Rectal smooth muscle tissue (tissue), 1 donor: ENCODE data around the gene GALNT14.
"Not testable (repeated sequence)": the region's sequence is repeated elsewhere in the genome, so short reads cannot be mapped to it uniquely, and the experiment has no call there.

Experiments used
- H3K27ac ChIP-seq: one replicate; pipeline ENCODE4 v1.7.0; 2013; ENCODE audit warnings: low read depth, low read length, inconsistent platforms
- H3K27me3 ChIP-seq: one replicate; pipeline ENCODE4 v1.7.0; 2013; ENCODE audit warnings: low read length; ENCODE audit not compliant: control insufficient read depth, insufficient read depth
- H3K36me3 ChIP-seq: one replicate; pipeline ENCODE4 v1.7.0; 2013; ENCODE audit warnings: low read length; ENCODE audit not compliant: control insufficient read depth, insufficient read depth
- H3K4me1 ChIP-seq: one replicate; pipeline ENCODE4 v1.7.0; 2013; ENCODE audit warnings: low read length; ENCODE audit not compliant: control insufficient read depth, insufficient read depth
- H3K4me3 ChIP-seq: one replicate; pipeline ENCODE4 v1.7.0; 2013; ENCODE audit warnings: low read length
- H3K9ac ChIP-seq: one replicate; pipeline ENCODE4 v1.7.0; 2013; ENCODE audit warnings: low read length

Gene GALNT14

GRCh38 chr2:30932870-30933269, 205.4 kb downstream of the GALNT14 start:
- Histone ChIP-seq H3K9ac (no peak overlapping the region), H3K27ac (no peak overlapping the region), H3K4me3 (no peak overlapping the region)

GRCh38 chr2:30931841-30932407, 206.3 kb downstream of the GALNT14 start:
- Histone ChIP-seq H3K4me3 (no peak overlapping the region), H3K36me3 (no peaks in the 10 kb centered on the region), H3K9ac (no peak overlapping the region), H3K27ac (no peak overlapping the region), H3K4me1 (no peaks in the 10 kb centered on the region), H3K27me3 (no peaks in the 10 kb centered on the region)

More at GRCh38 chr2:30932870-30933269, 205.4 kb downstream of the GALNT14 start:
- Histone ChIP-seq H3K36me3 (no peaks in the 10 kb centered on the region), H3K4me1 (no peaks in the 10 kb centered on the region), H3K27me3 (no peaks in the 10 kb centered on the region)

- Histone ChIP-seq H3K9ac (no peak overlapping the region), H3K4me3 (no peak overlapping the region)
Measured at GRCh38 chr2:30930716-30931115, 207.5 kb downstream of the GALNT14 start.

GRCh38 chr2:30927465-30928075, 210.7 kb downstream of the GALNT14 start:
- no peak overlapping the region for H3K4me3 ChIP-seq
- no peak overlapping the region for H3K27ac ChIP-seq
- H3K36me3 ChIP-seq, result no peaks in the 10 kb centered on the region
- no peaks in the 10 kb centered on the region for H3K27me3 ChIP-seq
- H3K4me1 ChIP-seq, result no peaks in the 10 kb centered on the region
- H3K9ac ChIP-seq, result no peak overlapping the region

More at GRCh38 chr2:30930716-30931115, 207.5 kb downstream of the GALNT14 start:
- no peak overlapping the region for H3K27ac ChIP-seq
- no peaks in the 10 kb centered on the region for H3K27me3 ChIP-seq
- no peaks in the 10 kb centered on the region for H3K36me3 ChIP-seq
- H3K4me1 ChIP-seq, result no peaks in the 10 kb centered on the region

GRCh38 chr2:30926606-30927005, 211.6 kb downstream of the GALNT14 start:
- no peaks in the 10 kb centered on the region for H3K4me1 ChIP-seq
- H3K27ac ChIP-seq, result no peak overlapping the region
- no peaks in the 10 kb centered on the region for H3K36me3 ChIP-seq
- no peak overlapping the region for H3K9ac ChIP-seq
- no peaks in the 10 kb centered on the region for H3K27me3 ChIP-seq
- H3K4me3 ChIP-seq, result no peak overlapping the region

- no peaks in the 10 kb centered on the region for H3K36me3 ChIP-seq
- H3K4me3 ChIP-seq, result no peak overlapping the region
- H3K27ac ChIP-seq, result no peak overlapping the region
- no peak overlapping the region for H3K9ac ChIP-seq
- no peaks in the 10 kb centered on the region for H3K27me3 ChIP-seq
- H3K4me1 ChIP-seq, result no peaks in the 10 kb centered on the region
Measured at GRCh38 chr2:30923623-30924022, 214.6 kb downstream of the GALNT14 start.

GRCh38 chr2:30920511-30920910, 217.7 kb downstream of the GALNT14 start:
- Histone ChIP-seq H3K9ac (no peak overlapping the region), H3K36me3 (no peaks in the 10 kb centered on the region), H3K27me3 (no peaks in the 10 kb centered on the region), H3K27ac (no peak overlapping the region), H3K4me1 (no peaks in the 10 kb centered on the region), H3K4me3 (no peak overlapping the region)

GRCh38 chr2:30915486-30915885, 222.8 kb downstream of the GALNT14 start:
- Histone ChIP-seq H3K36me3 (no peaks in the 10 kb centered on the region), H3K4me3 (no peak overlapping the region), H3K27ac (no peak overlapping the region), H3K27me3 (no peaks in the 10 kb centered on the region), H3K4me1 (no peaks in the 10 kb centered on the region), H3K9ac (no peak overlapping the region)

- H3K9ac ChIP-seq, result no peak overlapping the region
- H3K4me1 ChIP-seq, result no peaks in the 10 kb centered on the region
- no peak overlapping the region for H3K27ac ChIP-seq
- H3K27me3 ChIP-seq, result no peaks in the 10 kb centered on the region
- H3K4me3 ChIP-seq, result no peak overlapping the region
- H3K36me3 ChIP-seq, result no peaks in the 10 kb centered on the region
Measured at GRCh38 chr2:30914456-30914855, 223.8 kb downstream of the GALNT14 start.

GRCh38 chr2:30912056-30912455, 226.2 kb downstream of the GALNT14 start:
- H3K9ac ChIP-seq, result no peak overlapping the region
- H3K36me3 ChIP-seq, result no peaks in the 10 kb centered on the region
- no peak overlapping the region for H3K27ac ChIP-seq
- H3K27me3 ChIP-seq, result no peaks in the 10 kb centered on the region
- no peaks in the 10 kb centered on the region for H3K4me1 ChIP-seq
- H3K4me3 ChIP-seq, result no peak overlapping the region

- H3K27ac ChIP-seq, result no peak overlapping the region
- no peaks in the 10 kb centered on the region for H3K27me3 ChIP-seq
- no peaks in the 10 kb centered on the region for H3K4me1 ChIP-seq
- H3K9ac ChIP-seq, result no peak overlapping the region
- no peaks in the 10 kb centered on the region for H3K36me3 ChIP-seq
- H3K4me3 ChIP-seq, result no peak overlapping the region
Measured at GRCh38 chr2:30911327-30911726, 226.9 kb downstream of the GALNT14 start.

- Histone ChIP-seq H3K27me3 (no peaks in the 10 kb centered on the region), H3K4me3 (no peak overlapping the region), H3K9ac (no peak overlapping the region), H3K27ac (no peak overlapping the region), H3K36me3 (no peaks in the 10 kb centered on the region), H3K4me1 (no peaks in the 10 kb centered on the region)
Measured at GRCh38 chr2:30910686-30911085, 227.6 kb downstream of the GALNT14 start.

- not testable (repeated sequence) for H3K27me3 ChIP-seq, H3K9ac ChIP-seq, H3K27ac ChIP-seq, H3K4me3 ChIP-seq, H3K36me3 ChIP-seq, H3K4me1 ChIP-seq
Measured at GRCh38 chr2:30904437-30904836, 233.8 kb downstream of the GALNT14 start.
